Measurements from ENCODE around the gene SIRT2. TPM values are rescaled to one million over a fixed set of nuclear protein-coding genes. Genes with fewer than 3 reads are reported as not detected.
"Not testable (repeated sequence)": the region's sequence is repeated elsewhere in the genome, so short reads cannot be mapped to it uniquely, and the experiment has no call there.

SIRT2 gene
- polyA plus RNA-seq, 1 donor = 41.7 TPM

- not testable (repeated sequence) for DNase-seq
Observed at GRCh38 chr19:38829203-38829602, 70.2 kb downstream of the SIRT2 start.

Other genes with a start within 250 kb of the SIRT2 start
- gene CAPN12, start 155.1 kb downstream of the SIRT2 start, polyA plus RNA-seq (ENCODE audit: insufficient read length) = 8.0 TPM
- gene LGALS7, start 126.1 kb downstream of the SIRT2 start, polyA plus RNA-seq (ENCODE audit: insufficient read length) = 0.70 TPM
- not detected for gene LGALS7B, start 110.4 kb downstream of the SIRT2 start, polyA plus RNA-seq (ENCODE audit: insufficient read length)
- gene LGALS4, start 86.7 kb downstream of the SIRT2 start, polyA plus RNA-seq (ENCODE audit: insufficient read length) = 2.0 TPM
- 129 TPM for gene ECH1, start 67.8 kb downstream of the SIRT2 start, polyA plus RNA-seq (ENCODE audit: insufficient read length)
- 538 TPM for gene HNRNPL, start 49.6 kb downstream of the SIRT2 start, polyA plus RNA-seq (ENCODE audit: insufficient read length)
- gene RINL, start 21.3 kb downstream of the SIRT2 start, polyA plus RNA-seq (ENCODE audit: insufficient read length) = 7.4 TPM
- gene NFKBIB, start 351 bp upstream of the SIRT2 start, polyA plus RNA-seq (ENCODE audit: insufficient read length) = 6.8 TPM
- gene CCER2, start 12.6 kb upstream of the SIRT2 start, polyA plus RNA-seq (ENCODE audit: insufficient read length) = 0.95 TPM
- gene SARS2, start 31.1 kb upstream of the SIRT2 start, polyA plus RNA-seq (ENCODE audit: insufficient read length) = 56.4 TPM
- 16.2 TPM for gene MRPS12, start 31.3 kb upstream of the SIRT2 start, polyA plus RNA-seq (ENCODE audit: insufficient read length)
- gene FBXO17, start 76.1 kb upstream of the SIRT2 start, polyA plus RNA-seq (ENCODE audit: insufficient read length) = 88.0 TPM
- 8.4 TPM for gene FBXO27, start 132.9 kb upstream of the SIRT2 start, polyA plus RNA-seq (ENCODE audit: insufficient read length)
- gene ACP7, start 184.8 kb upstream of the SIRT2 start, polyA plus RNA-seq (ENCODE audit: insufficient read length) = 0.78 TPM
- 46.1 TPM for gene PAK4, start 226.2 kb upstream of the SIRT2 start, polyA plus RNA-seq (ENCODE audit: insufficient read length)

Data from left kidney (tissue), 2 donors.